Panc1 (cell line): ENCODE data around the gene ATG4D.

Source experiments
- POLR2AphosphoS5 ChIP-seq: IDR thresholded peaks from 2 replicates; pipeline ENCODE4 v1.6.1; 2012; ENCODE audit warnings: mild to moderate bottlenecking, low read depth, low read length, moderate library complexity
- SIN3A ChIP-seq: IDR thresholded peaks from 2 replicates; pipeline ENCODE4 v1.6.1; 2012; ENCODE audit warnings: low read depth, mild to moderate bottlenecking, low read length, moderate library complexity, borderline replicate concordance; ENCODE audit not compliant: insufficient read depth
- TCF7L2 ChIP-seq: IDR thresholded peaks from 2 replicates; pipeline ENCODE4 v1.6.1; 2011; ENCODE audit warnings: mild to moderate bottlenecking, low read depth, low read length, inconsistent platforms
- TF ChIP-seq, protein P1 (sequence below): fragments of 450-650 bp; IDR thresholded peaks from 2 replicates; pipeline ENCODE4 v1.5.1; 2017; ENCODE audit warnings: mild to moderate bottlenecking
- TF ChIP-seq, protein P2 (sequence below), 2 experiments: IDR thresholded peaks; 2 replicates each; pipeline ENCODE4 v1.6.1; 2011 to 2012; ENCODE audit warnings: low read depth in 2 of 2, control low read depth in 1 of 2, low read length in 1 of 2, mild to moderate bottlenecking in 1 of 2, moderate library complexity in 1 of 2; ENCODE audit not compliant: insufficient read depth in 1 of 2

GRCh38 chr19:10544242-10544752 is 593 bp downstream of the ATG4D start:
- TF ChIP-seq, protein P1, sequence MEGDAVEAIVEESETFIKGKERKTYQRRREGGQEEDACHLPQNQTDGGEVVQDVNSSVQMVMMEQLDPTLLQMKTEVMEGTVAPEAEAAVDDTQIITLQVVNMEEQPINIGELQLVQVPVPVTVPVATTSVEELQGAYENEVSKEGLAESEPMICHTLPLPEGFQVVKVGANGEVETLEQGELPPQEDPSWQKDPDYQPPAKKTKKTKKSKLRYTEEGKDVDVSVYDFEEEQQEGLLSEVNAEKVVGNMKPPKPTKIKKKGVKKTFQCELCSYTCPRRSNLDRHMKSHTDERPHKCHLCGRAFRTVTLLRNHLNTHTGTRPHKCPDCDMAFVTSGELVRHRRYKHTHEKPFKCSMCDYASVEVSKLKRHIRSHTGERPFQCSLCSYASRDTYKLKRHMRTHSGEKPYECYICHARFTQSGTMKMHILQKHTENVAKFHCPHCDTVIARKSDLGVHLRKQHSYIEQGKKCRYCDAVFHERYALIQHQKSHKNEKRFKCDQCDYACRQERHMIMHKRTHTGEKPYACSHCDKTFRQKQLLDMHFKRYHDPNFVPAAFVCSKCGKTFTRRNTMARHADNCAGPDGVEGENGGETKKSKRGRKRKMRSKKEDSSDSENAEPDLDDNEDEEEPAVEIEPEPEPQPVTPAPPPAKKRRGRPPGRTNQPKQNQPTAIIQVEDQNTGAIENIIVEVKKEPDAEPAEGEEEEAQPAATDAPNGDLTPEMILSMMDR = no peak
- no peak for TF ChIP-seq SIN3A
- TF ChIP-seq POLR2AphosphoS5 = no peak
- TF ChIP-seq, protein P2, sequence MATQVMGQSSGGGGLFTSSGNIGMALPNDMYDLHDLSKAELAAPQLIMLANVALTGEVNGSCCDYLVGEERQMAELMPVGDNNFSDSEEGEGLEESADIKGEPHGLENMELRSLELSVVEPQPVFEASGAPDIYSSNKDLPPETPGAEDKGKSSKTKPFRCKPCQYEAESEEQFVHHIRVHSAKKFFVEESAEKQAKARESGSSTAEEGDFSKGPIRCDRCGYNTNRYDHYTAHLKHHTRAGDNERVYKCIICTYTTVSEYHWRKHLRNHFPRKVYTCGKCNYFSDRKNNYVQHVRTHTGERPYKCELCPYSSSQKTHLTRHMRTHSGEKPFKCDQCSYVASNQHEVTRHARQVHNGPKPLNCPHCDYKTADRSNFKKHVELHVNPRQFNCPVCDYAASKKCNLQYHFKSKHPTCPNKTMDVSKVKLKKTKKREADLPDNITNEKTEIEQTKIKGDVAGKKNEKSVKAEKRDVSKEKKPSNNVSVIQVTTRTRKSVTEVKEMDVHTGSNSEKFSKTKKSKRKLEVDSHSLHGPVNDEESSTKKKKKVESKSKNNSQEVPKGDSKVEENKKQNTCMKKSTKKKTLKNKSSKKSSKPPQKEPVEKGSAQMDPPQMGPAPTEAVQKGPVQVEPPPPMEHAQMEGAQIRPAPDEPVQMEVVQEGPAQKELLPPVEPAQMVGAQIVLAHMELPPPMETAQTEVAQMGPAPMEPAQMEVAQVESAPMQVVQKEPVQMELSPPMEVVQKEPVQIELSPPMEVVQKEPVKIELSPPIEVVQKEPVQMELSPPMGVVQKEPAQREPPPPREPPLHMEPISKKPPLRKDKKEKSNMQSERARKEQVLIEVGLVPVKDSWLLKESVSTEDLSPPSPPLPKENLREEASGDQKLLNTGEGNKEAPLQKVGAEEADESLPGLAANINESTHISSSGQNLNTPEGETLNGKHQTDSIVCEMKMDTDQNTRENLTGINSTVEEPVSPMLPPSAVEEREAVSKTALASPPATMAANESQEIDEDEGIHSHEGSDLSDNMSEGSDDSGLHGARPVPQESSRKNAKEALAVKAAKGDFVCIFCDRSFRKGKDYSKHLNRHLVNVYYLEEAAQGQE (IDR thresholded peaks at IDR 0.05; ENCODE audit: insufficient read depth in 1 of 2, low read depth in 2 of 2, low read length in 1 of 2) = no peak
- TF ChIP-seq TCF7L2 = no peak
